NCI-H526 treated with DMSO at 0.1 percent for 48 hours (cell line): Measurements from ENCODE around the gene FGFR2.

Experiments used
- DNase-seq: peaks from one replicate; lab custom pipeline; 2025; lab: John Stamatoyannopoulos, UW

FGFR2 gene

GRCh38 chr10:121610798-121611323, 12.6 kb upstream of the FGFR2 start:
- DNase-seq, result no peak

- no peak for DNase-seq
Observed at GRCh38 chr10:121609426-121610380, 11.5 kb upstream of the FGFR2 start.

GRCh38 chr10:121608469-121609190, 10.4 kb upstream of the FGFR2 start:
- no peak for DNase-seq

- DNase-seq, result no peak
Observed at GRCh38 chr10:121607310-121608055, 9.2 kb upstream of the FGFR2 start.

- no peak for DNase-seq
Observed at GRCh38 chr10:121605708-121606107, 7.5 kb upstream of the FGFR2 start.

GRCh38 chr10:121601458-121601857, 3.2 kb upstream of the FGFR2 start:
- no peak for DNase-seq

GRCh38 chr10:121600611-121601010, 2.4 kb upstream of the FGFR2 start:
- DNase-seq, result no peak

GRCh38 chr10:121599947-121600346, 1.7 kb upstream of the FGFR2 start:
- no peak for DNase-seq

GRCh38 chr10:121597504-121598262, 561 bp downstream of the FGFR2 start:
- DNase-seq, result no peak

GRCh38 chr10:121596689-121597503, 1.3 kb downstream of the FGFR2 start:
- DNase-seq, result peak; percentile 26

GRCh38 chr10:121595806-121596688, 2.2 kb downstream of the FGFR2 start:
- no peak for DNase-seq

GRCh38 chr10:121595351-121595805, 2.9 kb downstream of the FGFR2 start:
- DNase-seq, result no peak

- DNase-seq, result peak; percentile 22
Observed at GRCh38 chr10:121594623-121595350, 3.5 kb downstream of the FGFR2 start.

GRCh38 chr10:121594076-121594475, 4.2 kb downstream of the FGFR2 start:
- no peak for DNase-seq

- DNase-seq, result no peak
Observed at GRCh38 chr10:121593281-121594075, 4.8 kb downstream of the FGFR2 start.

GRCh38 chr10:121592155-121592890, 5.9 kb downstream of the FGFR2 start:
- DNase-seq, result no peak

- DNase-seq, result no peak
Observed at GRCh38 chr10:121591186-121591585, 7.1 kb downstream of the FGFR2 start.
